IPS-18a (cell line): Measurements from ENCODE around the gene RADIL.
A peak's percentile ranks its signal among the peaks of the same experiment; 100 is the strongest.
"Not testable (repeated sequence)": the region's sequence is repeated elsewhere in the genome, so short reads cannot be mapped to it uniquely, and the experiment has no call there.

ENCODE experiments used
- H3K27ac ChIP-seq: one replicate; pipeline ENCODE4 v1.5.1; 2013; ENCODE audit warnings: low read length
- H3K27me3 ChIP-seq: one replicate; pipeline ENCODE4 v1.6.1; 2013; ENCODE audit warnings: mild to moderate bottlenecking, low read length; ENCODE audit not compliant: control insufficient read depth, insufficient read depth
- H3K36me3 ChIP-seq: one replicate; pipeline ENCODE4 v1.6.1; 2013; ENCODE audit warnings: low read depth, low read length; ENCODE audit not compliant: control insufficient read depth
- H3K4me1 ChIP-seq: one replicate; pipeline ENCODE4 v1.6.1; 2013; ENCODE audit warnings: low read depth, low read length; ENCODE audit not compliant: control insufficient read depth
- H3K4me3 ChIP-seq: one replicate; pipeline ENCODE4 v1.5.1; 2013; ENCODE audit warnings: low read length
- H3K9ac ChIP-seq: one replicate; pipeline ENCODE4 v1.6.1; 2013; ENCODE audit warnings: mild to moderate bottlenecking, low read length, moderate library complexity
- H3K9me3 ChIP-seq: one replicate; pipeline ENCODE4 v1.6.1; 2013; ENCODE audit warnings: low read depth, low read length; ENCODE audit not compliant: control insufficient read depth

Gene RADIL

GRCh38 chr7:4799508-4800268 is 83.8 kb downstream of the RADIL start:
- no peaks in the 10 kb centered on the region for H3K36me3 ChIP-seq
- no peaks in the 10 kb centered on the region for H3K9me3 ChIP-seq
- no peak overlapping the region for H3K27ac ChIP-seq
- no peaks in the 10 kb centered on the region for H3K27me3 ChIP-seq
- H3K4me1 ChIP-seq, result no peaks in the 10 kb centered on the region
- no peak overlapping the region for H3K9ac ChIP-seq
- no peak overlapping the region for H3K4me3 ChIP-seq

- no peak overlapping the region for H3K9ac ChIP-seq
- no peaks in the 10 kb centered on the region for H3K9me3 ChIP-seq
- H3K4me1 ChIP-seq, result no peaks in the 10 kb centered on the region
- no peaks in the 10 kb centered on the region for H3K27me3 ChIP-seq
- no peak overlapping the region for H3K27ac ChIP-seq
- H3K36me3 ChIP-seq, result no peaks in the 10 kb centered on the region
- H3K4me3 ChIP-seq, result no peak overlapping the region
These were observed 84.7 kb downstream of the RADIL start for GRCh38 chr7:4798706-4799235.

DNA sequence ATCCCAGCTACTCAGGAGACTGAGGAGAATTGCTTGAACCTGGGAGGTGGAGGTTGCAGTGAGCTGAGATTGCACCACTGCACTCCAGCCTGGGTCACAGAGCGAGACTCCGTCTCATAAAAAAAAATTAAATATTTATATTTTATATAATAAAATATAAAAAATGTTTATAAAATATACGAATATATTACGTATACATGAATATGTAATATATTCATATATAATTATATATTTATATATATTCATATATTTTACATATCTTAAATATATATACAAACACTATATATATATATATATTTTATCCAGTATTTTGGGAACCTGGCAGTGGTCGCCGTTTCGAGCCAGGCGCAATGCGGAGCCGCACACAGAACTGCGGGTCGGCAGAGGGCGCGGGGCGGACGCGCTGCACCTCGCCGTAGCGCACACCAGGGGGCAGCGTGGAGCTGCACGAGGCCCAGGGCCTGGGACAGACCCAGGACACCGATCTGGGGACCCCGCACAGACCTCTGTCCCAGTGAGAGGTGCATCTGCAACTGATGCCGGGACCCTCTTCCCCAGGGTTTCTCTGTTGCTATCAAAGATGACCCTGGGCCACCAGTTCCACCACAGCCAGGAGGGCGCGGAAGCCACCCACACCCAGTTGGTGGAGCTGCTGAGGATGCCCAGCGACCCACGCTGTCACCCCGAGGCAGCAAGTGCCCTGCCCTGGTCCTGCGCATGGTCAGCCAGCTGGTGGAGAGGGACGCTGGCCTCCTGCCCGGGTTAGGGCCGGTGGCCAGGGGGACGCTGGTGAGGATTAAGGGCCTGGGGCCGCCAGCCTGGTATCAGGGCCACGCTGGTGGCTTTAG is 85.4 kb downstream of the RADIL start:
- no peaks in the 10 kb centered on the region for H3K27me3 ChIP-seq
- H3K36me3 ChIP-seq, result no peaks in the 10 kb centered on the region
- no peak overlapping the region for H3K27ac ChIP-seq
- H3K4me1 ChIP-seq, result no peaks in the 10 kb centered on the region
- H3K4me3 ChIP-seq, result no peak overlapping the region
- H3K9ac ChIP-seq, result no peak overlapping the region
- no peaks in the 10 kb centered on the region for H3K9me3 ChIP-seq

- no peak overlapping the region for H3K4me3 ChIP-seq
- H3K36me3 ChIP-seq, result no peaks in the 10 kb centered on the region
- no peaks in the 10 kb centered on the region for H3K9me3 ChIP-seq
- no peak overlapping the region for H3K27ac ChIP-seq
- no peak overlapping the region for H3K9ac ChIP-seq
- H3K4me1 ChIP-seq, result no peaks in the 10 kb centered on the region
- H3K27me3 ChIP-seq, result no peaks in the 10 kb centered on the region
These were observed 87.1 kb downstream of the RADIL start for GRCh38 chr7:4796453-4796852.

- Histone ChIP-seq H3K4me1 (no peaks in the 10 kb centered on the region), H3K27me3 (no peaks in the 10 kb centered on the region), H3K36me3 (no peaks in the 10 kb centered on the region), H3K9me3 (no peaks in the 10 kb centered on the region), H3K4me3 (no peak overlapping the region), H3K27ac (no peak overlapping the region), H3K9ac (no peak overlapping the region)
These were observed 88.7 kb downstream of the RADIL start for GRCh38 chr7:4794591-4795350.

DNA sequence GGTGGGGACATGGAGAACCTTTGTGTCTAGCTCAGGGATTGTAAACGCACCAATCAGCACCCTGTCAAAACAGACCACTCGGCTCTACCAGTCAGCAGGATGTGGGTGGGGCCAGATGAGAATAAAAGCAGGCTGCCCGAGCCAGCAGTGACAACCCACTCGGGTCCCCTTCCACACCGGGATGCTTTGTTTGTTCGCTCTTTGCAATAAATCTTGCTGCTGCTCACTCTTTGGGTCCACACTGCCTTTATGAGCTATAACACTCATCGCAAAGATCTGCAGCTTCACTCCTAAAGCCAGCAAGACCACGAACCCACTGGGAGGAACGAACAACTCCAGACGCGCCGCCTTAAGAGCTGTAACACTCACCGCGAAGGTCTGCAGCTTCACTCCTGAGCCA is 89.3 kb downstream of the RADIL start:
- H3K4me1 ChIP-seq, H3K9ac ChIP-seq, H3K27me3 ChIP-seq, H3K4me3 ChIP-seq, H3K36me3 ChIP-seq, H3K9me3 ChIP-seq, H3K27ac ChIP-seq: not testable (repeated sequence)

DNA sequence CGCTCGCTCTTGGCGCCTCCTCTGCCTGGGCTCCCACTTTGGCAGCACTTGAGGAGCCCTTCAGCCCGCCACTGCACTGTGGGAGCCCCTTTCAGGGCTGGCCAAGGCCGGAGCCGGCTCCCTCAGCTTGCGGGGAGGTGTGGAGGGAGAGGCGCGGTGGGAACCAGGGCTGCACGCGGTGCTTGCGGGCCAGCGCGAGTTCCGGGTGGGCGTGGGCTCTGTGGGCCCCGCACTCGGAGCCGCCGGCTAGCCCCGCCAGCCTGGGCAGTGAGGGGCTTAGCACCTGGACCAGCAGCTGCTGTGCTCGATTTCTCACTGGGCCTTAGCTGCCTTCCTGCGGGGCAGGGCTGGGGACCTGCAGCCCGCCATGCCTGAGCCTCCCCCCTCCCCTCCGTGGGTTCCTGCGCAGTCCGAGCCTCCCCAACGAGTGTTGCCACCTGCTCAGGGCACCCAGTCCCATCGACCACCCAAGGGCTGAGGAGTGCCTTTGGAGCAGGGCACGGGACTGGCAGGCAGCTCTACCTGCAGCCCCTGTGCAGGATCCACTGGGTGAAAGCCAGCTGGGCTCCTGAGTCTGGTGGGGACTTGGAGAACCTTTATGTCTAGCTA is 90.0 kb downstream of the RADIL start:
- H3K9ac ChIP-seq, H3K36me3 ChIP-seq, H3K9me3 ChIP-seq, H3K4me1 ChIP-seq, H3K27ac ChIP-seq, H3K4me3 ChIP-seq, H3K27me3 ChIP-seq: not testable (repeated sequence)

- no peaks in the 10 kb centered on the region for H3K4me1 ChIP-seq
- no peak overlapping the region for H3K27ac ChIP-seq
- peak overlapping the region; percentile 22 for H3K9ac ChIP-seq
- H3K4me3 ChIP-seq, result peak overlapping the region; percentile 53
- no peaks in the 10 kb centered on the region for H3K27me3 ChIP-seq
- H3K9me3 ChIP-seq, result no peaks in the 10 kb centered on the region
- H3K36me3 ChIP-seq, result peaks cover 3% of the 10 kb centered on the region
These were observed 90.9 kb downstream of the RADIL start for GRCh38 chr7:4792537-4793126.

GRCh38 chr7:4791738-4792536 is 91.6 kb downstream of the RADIL start:
- Histone ChIP-seq H3K4me3 (peak overlapping the region; percentile 53), H3K27ac (no peak overlapping the region), H3K27me3 (no peaks in the 10 kb centered on the region), H3K4me1 (no peaks in the 10 kb centered on the region), H3K9ac (no peak overlapping the region), H3K36me3 (peaks cover 4% of the 10 kb centered on the region), H3K9me3 (no peaks in the 10 kb centered on the region)

GRCh38 chr7:4791101-4791737 is 92.3 kb downstream of the RADIL start:
- H3K36me3 ChIP-seq, result peaks cover 8% of the 10 kb centered on the region
- H3K9me3 ChIP-seq, result no peaks in the 10 kb centered on the region
- no peak overlapping the region for H3K4me3 ChIP-seq
- H3K4me1 ChIP-seq, result no peaks in the 10 kb centered on the region
- no peak overlapping the region for H3K9ac ChIP-seq
- no peaks in the 10 kb centered on the region for H3K27me3 ChIP-seq
- H3K27ac ChIP-seq, result no peak overlapping the region
